Activated T-cell treated with anti-CD3 and anti-CD28 coated beads, Interleukin-2, amount 50 U/mL, for 48 hours (primary cell): ENCODE results near the gene ABCA12.

Source experiments
- DNase-seq, 2 experiments: peaks; one replicate each; pipeline ENCODE4 v3.0.0-alpha.2; 2020

ABCA12 gene

DNA sequence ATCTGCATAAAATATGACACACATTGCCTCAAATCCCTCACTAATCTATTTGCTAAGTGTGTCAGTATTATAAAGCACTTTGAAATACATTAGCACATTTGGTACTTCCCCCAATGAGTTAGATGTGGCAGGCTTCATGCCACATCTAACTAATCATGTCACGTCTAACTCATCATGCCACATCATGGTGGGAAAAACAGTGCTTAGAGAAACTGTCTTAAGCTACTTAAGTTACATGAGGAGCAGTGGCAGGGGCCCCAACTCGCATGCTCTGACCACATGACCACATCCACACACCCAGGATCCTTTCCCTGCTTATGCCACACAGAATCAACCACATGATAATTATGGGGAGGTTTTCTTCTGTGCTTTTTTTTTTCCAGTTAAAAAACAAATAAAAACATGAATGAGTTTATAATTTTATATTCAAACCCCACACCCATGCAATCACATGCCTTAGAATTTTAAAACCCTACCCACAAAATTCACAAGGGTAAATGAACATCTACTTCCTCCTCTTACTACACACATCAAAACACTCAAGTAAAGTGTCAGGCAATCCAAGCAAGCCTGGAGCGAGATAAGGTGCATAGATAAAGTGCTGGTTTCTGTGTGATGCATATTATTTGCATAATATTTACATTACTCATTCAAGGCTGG, 1.6 kb downstream of the ABCA12 start:
- DNase-seq = no peak

DNA sequence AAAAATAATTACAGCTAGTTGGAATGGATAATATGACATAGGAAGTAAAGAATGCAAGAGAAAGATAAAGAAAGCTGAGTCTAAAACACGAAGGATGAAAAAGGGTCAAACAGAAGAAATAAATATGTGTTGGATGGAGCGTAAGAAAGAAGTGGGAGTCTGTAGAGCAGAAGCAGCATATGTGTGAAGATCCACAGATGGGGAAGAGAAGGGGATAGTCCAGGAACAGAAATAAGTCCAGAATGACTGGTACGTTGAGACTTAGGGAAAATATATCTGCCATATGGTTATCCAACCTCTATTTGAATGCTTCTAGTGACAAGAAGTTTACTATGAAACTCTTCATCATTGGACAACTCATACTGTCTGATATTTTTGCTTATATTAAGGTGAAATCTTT, 18.0 kb downstream of the ABCA12 start:
- DNase-seq = no peak

DNA sequence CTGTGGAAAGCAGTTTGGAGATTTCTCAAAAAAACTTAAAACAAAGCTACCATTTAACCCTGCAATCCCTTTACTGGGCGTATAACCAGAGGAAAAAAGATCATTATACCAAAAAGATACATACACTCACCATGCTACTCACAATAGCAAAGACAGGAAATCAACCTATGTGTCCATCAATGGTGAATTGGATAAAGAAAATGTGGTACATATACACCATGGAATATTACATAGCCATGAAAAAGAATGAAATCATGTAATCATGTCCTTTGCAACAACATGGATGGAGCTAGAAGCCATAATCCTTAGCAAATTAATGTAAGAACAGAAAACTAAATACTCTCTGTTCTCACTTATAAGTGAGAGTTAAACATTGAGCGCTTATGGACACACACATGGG, 18.6 kb downstream of the ABCA12 start:
- no peak for DNase-seq

GRCh38 chr2:215110918-215111317, 27.5 kb downstream of the ABCA12 start:
- no peak for DNase-seq

DNA sequence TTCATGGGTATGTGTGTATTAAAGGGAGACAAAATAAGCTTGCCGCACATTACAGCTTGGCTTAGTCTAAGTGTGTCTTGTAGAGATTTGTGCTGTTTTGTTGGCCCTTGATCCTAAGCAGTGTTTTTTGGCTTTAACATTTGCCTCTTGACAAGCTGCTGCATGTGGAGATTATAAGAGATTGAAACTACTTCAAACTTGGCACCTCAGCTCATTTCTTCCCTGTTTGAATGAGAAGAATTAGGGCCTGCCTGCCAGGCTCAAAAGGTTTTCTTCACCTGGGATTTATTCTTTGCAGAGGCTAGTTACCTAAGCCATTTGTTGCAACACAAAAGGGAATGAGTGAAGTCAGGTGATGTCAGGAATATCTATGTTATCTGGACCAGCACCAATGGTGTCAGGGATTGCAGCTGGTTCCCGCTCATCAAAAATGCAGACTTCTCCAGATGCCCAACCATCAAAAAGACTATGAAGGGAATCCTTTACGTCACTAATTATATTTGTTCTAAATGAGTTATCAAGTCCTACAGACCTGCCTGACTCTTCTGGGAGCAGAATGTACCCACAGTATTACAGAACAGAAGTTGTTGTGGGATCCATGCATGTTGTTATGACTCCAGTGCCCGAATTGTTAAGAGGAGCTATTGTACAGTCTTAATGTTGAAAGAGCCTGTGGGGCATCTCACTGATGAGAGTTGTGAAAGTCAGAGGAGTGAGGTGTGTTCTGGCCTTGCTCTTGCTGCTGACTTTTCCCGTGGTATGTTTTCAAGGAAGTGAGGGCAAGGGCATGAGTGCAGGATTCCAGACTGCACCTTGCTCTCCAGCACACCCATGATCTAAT, 31.0 kb downstream of the ABCA12 start:
- DNase-seq = no peak

- DNase-seq = no peak
Measured at GRCh38 chr2:215105607-215106354, 32.6 kb downstream of the ABCA12 start.

- no peak for DNase-seq
Measured at GRCh38 chr2:215104226-215104625, 34.2 kb downstream of the ABCA12 start.

DNA sequence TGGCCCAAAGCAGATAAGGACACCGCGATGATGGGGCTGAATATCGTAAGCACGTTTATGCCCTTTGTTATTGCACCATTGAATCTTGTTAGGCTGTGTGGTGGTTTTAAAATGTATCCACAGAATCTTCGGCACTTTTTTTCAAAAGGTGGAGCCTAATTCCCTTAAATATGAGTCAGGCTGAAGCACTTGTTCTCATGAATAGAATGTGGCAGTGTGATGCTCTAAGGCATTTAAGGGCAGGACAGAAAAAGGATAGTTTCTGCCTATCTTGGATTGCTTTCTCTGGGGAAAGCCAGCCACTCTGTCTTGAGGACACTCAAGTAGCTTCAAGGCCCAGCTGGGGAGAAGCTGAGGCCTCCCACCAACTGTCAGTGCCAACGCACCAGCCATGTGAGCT, 39.6 kb downstream of the ABCA12 start:
- DNase-seq = no peak

GRCh38 chr2:215084080-215084479, 54.3 kb downstream of the ABCA12 start:
- no peak for DNase-seq

GRCh38 chr2:215083146-215083545, 55.3 kb downstream of the ABCA12 start:
- DNase-seq = no peak

- DNase-seq = no peak
Measured at GRCh38 chr2:215082446-215082845, 56.0 kb downstream of the ABCA12 start.

- DNase-seq = no peak
Measured at GRCh38 chr2:215080545-215080944, 57.9 kb downstream of the ABCA12 start.

GRCh38 chr2:215071676-215072075, 66.8 kb downstream of the ABCA12 start:
- DNase-seq = no peak

GRCh38 chr2:215068399-215068798, 70.0 kb downstream of the ABCA12 start:
- DNase-seq = no peak

DNA sequence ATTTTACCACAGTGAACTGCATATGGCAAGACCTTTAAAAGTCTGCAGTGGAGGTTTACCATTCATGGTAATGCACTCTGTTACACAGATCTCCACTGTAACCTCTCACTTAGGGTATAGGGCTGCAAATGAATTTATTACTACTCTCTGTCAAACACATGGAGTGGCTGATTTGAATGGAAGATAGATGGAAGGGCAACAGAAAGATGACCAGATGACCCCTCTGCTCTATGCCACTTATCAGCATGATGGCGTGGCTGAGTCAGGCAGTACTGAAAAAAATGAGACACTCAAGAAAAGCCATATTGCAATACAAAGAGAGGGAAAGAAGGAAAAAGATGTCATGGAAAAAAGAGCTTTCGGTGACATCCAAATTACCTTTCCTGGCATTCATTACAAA, 72.3 kb downstream of the ABCA12 start:
- no peak for DNase-seq

- no peak for DNase-seq
Measured at GRCh38 chr2:215063526-215063925, 74.9 kb downstream of the ABCA12 start.

DNA sequence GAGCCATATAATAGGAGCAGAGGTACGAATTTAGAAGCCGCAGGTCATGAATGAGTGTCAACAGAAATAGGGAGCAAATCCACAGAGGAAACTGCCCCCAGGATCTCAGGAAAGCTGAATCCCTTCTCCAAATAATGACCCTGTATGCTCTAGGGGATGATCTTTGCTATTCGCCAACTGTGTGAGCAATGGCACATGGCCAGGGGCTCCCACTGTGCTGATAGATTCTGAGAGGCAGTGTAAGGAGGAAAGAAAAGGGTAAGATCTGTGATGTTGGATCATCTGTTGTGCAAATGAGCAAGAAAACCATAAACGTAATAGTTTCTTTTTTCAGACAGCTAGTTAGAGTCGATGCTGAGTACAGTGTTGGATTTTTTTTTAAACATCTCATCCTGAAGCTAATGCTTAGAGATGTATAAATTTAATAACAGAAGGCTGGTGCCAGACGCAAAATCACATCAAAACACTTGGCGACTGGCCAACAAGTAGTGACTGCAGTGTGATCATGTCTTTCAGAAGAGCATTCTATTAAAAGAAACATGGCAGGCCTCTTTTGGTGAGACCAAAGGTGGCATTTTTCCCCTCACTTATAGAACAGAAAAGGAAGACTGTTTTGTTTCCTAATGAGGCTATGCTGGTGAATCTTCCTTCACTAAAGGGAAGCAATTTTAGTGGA, 77.4 kb downstream of the ABCA12 start:
- no peak for DNase-seq

- no peak for DNase-seq
Measured at GRCh38 chr2:215059724-215060123, 78.7 kb downstream of the ABCA12 start.

DNA sequence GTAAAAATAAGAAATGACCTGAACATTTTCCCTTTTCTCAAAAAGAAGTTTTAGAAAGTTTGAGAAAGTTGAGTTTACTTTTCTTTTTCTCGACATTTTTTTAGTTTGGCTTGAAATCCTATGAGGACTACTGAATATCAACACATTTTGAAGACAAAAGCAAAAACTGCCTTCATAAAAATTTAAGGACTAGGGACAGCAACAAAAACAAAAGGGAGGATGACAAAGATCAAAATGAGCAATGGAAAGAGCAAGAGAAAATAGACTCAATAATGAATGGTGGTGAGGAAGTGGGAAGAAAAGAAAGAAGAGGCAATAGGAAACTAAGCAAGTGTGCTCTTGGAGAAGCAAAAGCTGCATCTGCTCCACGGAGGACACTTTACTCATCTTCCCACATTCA, 82.5 kb downstream of the ABCA12 start:
- DNase-seq = no peak

GRCh38 chr2:215052810-215053209, 85.6 kb downstream of the ABCA12 start:
- no peak for DNase-seq

GRCh38 chr2:215052404-215052803, 86.0 kb downstream of the ABCA12 start:
- no peak for DNase-seq

DNA sequence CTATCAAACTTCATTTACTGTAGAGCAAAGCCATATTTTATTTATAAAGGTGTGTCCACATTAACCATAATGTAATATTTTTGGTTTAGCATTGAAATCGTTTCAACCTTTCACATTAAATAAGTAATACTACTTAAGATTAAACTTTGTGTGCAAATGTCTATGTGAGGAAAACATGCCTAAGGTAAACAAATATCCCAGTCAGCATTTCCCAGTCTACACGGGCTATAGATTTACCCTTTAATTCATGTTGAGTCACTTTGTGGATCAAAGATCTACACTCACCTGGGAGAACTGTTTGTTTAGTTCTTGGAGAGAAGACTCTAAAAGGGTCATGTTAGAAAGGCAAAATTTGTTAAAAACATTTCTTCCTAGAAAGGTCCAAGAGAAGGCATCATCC, 89.1 kb downstream of the ABCA12 start:
- no peak for DNase-seq

DNA sequence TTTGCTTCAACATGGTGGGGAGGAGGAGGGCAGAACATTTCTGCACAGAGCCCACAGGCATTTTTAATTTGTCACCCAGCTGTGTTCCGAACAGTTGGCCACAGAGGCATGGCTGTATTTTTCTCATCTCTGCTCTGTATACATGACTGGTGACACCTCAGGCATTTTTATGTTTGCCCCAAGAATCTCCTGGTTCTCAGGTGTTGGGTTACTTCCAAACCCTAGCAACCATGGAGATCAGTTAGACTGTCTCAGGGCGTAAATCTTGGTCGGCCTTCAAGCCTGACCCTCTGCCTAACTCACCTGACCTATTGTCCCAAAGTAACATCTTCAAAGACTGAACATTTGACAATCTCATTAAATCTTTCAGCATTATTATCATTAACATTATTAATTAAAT, 100.0 kb downstream of the ABCA12 start:
- DNase-seq = no peak
